NB4 (cell line): Measurements from ENCODE around the gene TBC1D2B.

Experiments used
- DNase-seq: peaks from one replicate; pipeline ENCODE4 v3.0.0; 2010; ENCODE audit warnings: low read depth
- H3K4me3 ChIP-seq: one replicate; pipeline ENCODE4 v1.5.1; 2011; ENCODE audit warnings: mild to moderate bottlenecking, low read depth, low read length, moderate library complexity
- MAX ChIP-seq: IDR thresholded peaks from 2 replicates; pipeline ENCODE4 v1.6.1; 2011; ENCODE audit warnings: low read depth, low read length
- MYC ChIP-seq: IDR thresholded peaks from 2 replicates; pipeline ENCODE4 v1.6.1; 2011; ENCODE audit warnings: low read depth, low read length
- POLR2A ChIP-seq: IDR thresholded peaks from 2 replicates; pipeline ENCODE4 v1.6.1; 2011; ENCODE audit warnings: mild to moderate bottlenecking; ENCODE audit not compliant: insufficient read length; ENCODE audit errors: extremely low read depth
- TF ChIP-seq, protein P1 (sequence below): IDR thresholded peaks from one replicate; pipeline ENCODE4 v1.5.1; 2012; ENCODE audit warnings: low read depth, low read length

Gene TBC1D2B

DNA sequence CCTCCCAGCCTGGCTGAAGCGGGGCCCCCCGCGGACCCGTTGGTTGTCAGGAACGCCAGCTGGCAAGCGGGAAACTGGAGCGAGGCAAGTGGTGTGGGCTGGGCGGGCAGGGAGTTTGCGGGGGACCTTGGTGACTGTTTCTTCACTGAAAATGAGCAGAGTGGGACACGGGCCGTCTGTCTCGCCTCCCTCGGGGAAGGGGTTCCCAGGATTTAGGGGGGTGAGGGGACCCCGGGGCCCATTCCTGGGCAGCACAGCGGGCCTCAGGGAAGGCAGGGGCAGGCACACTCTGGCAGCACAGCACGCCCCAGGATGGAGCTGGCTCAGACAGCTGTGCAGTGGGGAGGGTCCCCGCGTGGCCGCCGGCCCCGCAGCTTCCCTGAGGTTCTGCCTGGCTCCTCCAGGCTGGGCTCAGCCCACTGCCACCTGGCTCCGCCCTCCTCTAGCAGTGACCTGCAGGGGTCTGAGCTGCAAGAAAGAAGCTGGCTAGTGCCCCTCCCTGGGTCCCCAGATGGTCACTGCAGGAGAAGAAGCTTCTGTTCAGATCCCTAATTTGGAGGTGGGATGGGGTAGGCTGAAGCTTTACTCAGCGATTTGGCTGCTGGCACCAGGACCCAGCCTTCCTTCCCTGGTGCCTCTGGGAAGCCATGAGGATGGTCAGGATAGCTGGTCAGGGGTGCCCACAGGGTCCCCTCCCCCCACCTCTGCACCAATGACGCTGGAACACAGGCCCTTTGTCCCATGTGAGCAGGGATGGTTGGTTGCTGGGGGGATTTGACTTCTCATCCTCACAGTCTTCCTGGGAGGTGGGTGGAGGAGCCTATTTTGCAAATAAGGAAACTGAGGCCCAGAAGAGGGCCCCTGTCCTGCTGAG, 90.4 kb downstream of the TBC1D2B start:
- no peak for DNase-seq
- TF ChIP-seq MAX (no peak), POLR2A (no peak), MYC (no peak)
- TF ChIP-seq, protein P1, sequence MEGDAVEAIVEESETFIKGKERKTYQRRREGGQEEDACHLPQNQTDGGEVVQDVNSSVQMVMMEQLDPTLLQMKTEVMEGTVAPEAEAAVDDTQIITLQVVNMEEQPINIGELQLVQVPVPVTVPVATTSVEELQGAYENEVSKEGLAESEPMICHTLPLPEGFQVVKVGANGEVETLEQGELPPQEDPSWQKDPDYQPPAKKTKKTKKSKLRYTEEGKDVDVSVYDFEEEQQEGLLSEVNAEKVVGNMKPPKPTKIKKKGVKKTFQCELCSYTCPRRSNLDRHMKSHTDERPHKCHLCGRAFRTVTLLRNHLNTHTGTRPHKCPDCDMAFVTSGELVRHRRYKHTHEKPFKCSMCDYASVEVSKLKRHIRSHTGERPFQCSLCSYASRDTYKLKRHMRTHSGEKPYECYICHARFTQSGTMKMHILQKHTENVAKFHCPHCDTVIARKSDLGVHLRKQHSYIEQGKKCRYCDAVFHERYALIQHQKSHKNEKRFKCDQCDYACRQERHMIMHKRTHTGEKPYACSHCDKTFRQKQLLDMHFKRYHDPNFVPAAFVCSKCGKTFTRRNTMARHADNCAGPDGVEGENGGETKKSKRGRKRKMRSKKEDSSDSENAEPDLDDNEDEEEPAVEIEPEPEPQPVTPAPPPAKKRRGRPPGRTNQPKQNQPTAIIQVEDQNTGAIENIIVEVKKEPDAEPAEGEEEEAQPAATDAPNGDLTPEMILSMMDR, result no peak

DNA sequence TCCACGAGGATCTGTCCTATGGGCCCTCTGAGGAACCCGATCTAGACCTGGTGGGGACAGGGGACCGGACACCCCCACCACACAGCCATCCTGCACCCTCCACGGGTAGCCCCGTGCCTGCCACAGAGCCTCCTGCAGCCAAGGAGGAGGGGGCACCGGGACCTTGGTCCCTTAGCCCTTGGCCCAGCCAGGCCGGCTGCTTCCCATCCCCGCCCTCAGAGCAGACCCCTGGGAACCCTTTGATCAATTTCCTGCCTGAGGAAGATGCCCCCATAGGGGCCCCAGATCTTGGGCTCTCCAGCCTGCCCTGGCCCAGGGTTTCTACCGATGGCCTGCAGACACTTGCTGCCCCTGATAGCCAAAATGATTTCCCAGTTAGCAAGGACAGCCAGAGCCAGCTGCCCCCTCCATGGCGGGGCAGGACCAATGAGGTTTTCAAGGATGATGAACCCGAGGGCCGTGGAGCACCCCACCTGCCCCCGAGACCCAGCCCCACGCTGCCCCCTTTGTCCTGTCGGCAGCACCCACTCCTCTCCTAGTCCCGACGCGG, 91.5 kb downstream of the TBC1D2B start:
- DNase-seq, result no peak
- H3K4me3 ChIP-seq, result no peak overlapping the region
- TF ChIP-seq MAX (no peak), MYC (no peak), POLR2A (no peak)
- TF ChIP-seq, protein P1, result no peak

More for the DNA sequence above, 90.4 kb downstream of the TBC1D2B start:
- H3K4me3 ChIP-seq, result no peak overlapping the region

DNA sequence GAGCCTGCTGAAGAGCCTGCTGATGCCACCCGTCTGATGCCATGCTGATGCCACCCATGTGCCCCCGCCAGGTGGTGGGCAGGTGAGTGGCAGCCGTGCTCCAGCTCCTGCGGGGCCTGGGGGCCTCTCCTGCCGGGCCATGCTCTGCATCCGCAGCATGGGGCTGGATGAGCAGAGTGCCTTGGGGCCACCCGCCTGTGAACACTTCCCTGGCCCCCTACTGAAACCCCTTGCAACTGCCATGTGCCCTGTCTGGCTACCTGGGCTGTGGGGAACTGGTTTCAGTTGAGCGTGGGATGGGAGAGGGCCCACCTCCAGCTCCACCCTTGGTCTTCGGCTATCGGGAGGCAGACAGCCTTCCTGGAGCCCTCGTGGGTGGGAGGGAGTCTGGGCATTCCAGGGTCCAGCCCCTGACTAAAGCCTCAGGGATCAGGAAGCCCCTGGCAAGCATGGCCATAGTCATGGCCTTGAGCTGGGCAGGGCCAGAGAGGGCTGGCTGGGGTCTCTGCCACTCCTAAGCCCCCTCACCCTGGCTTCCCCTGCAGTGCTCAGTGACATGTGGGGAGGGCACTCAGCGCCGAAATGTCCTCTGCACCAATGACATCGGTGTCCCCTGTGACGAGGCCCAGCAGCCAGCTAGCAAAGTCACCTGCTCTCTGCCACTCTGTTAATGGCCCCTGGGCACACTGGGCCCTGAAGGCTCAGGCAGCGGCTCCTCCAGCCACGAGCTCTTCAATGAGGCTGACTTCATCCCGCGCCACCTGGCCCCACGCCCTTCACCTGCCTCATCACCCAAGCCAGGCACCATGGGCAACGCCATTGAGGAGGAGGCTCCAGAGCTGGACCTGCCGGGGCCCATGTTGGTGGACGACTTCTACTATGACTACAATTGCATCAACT, 92.2 kb downstream of the TBC1D2B start:
- no peak for DNase-seq
- H3K4me3 ChIP-seq, result no peak overlapping the region
- TF ChIP-seq MAX (no peak), MYC (no peak), POLR2A (no peak)
- TF ChIP-seq, protein P1, result no peak

- no peak overlapping the region for H3K4me3 ChIP-seq
These were observed 93.1 kb downstream of the TBC1D2B start for GRCh38 chr15:77984446-77984861.

More at GRCh38 chr15:77984446-77984861, 93.1 kb downstream of the TBC1D2B start:
- TF ChIP-seq POLR2A, result no peak
- no peak for TF ChIP-seq MAX
- no peak for TF ChIP-seq MYC
- TF ChIP-seq, protein P1, result no peak
- DNase-seq, result no peak
